HT1080 (cell line): Measurements from ENCODE around the gene TTC9B. TPM values are rescaled to one million over a fixed set of nuclear protein-coding genes. Genes with fewer than 3 reads are reported as not detected.

ENCODE experiments used
- DNase-seq: peaks from one replicate; pipeline ENCODE4 v3.0.0-alpha.2; 2015; ENCODE audit warnings: low read depth
- polyA plus RNA-seq, 2 experiments: library from polyadenylated mRNA; depleted of rRNA; stranded (reverse); fragments of >200 nt; gene quantifications; 2 replicates each; pipeline ENCODE4 v1.2.3, GENCODE V29; 2015
- total RNA-seq: library from RNA; depleted of rRNA; stranded (reverse); fragments of >200 nt; shearing (Covaris generic); gene quantifications from 2 replicates; pipeline ENCODE4 v1.2.3, GENCODE V29; 2014; rRNA removed

Gene TTC9B
- 0.63 and 0.73 TPM in 2 replicates for total RNA-seq
- not detected in 2 replicates for polyA plus RNA-seq (2015; cell fraction: cytosol; rRNA removed)
- 0.56 and 1.3 TPM in 2 replicates for polyA plus RNA-seq (2015; cell fraction: nucleus; rRNA removed)

- no peak for DNase-seq
These were observed at the start of gene TTC9B for GRCh38 chr19:40217934-40218890. TTC9B (minus strand) TSS chr19:40218384; CDS start chr19:40218381, 3 bp downstream.

GRCh38 chr19:40267601-40267997, 49.4 kb upstream of the TTC9B start:
- DNase-seq: no peak

GRCh38 chr19:40266912-40267600, 48.9 kb upstream of the TTC9B start:
- no peak for DNase-seq

GRCh38 chr19:40266119-40266518, 47.9 kb upstream of the TTC9B start:
- no peak for DNase-seq

- DNase-seq: no peak
These were observed 47.5 kb upstream of the TTC9B start for GRCh38 chr19:40265763-40266099.

- DNase-seq: no peak
These were observed 47.0 kb upstream of the TTC9B start for GRCh38 chr19:40265055-40265762.

- DNase-seq: no peak
These were observed 46.3 kb upstream of the TTC9B start for GRCh38 chr19:40264314-40265054.

- DNase-seq: no peak
These were observed 45.5 kb upstream of the TTC9B start for GRCh38 chr19:40263440-40264313.

- DNase-seq: no peak
These were observed 44.2 kb upstream of the TTC9B start for GRCh38 chr19:40262422-40262821.

- DNase-seq: no peak
These were observed 43.4 kb upstream of the TTC9B start for GRCh38 chr19:40261631-40262030.

GRCh38 chr19:40257096-40257517, 38.9 kb upstream of the TTC9B start:
- no peak for DNase-seq

GRCh38 chr19:40256512-40256911, 38.3 kb upstream of the TTC9B start:
- DNase-seq: no peak

GRCh38 chr19:40255619-40256166, 37.5 kb upstream of the TTC9B start:
- no peak for DNase-seq

- DNase-seq: no peak
These were observed 36.7 kb upstream of the TTC9B start for GRCh38 chr19:40254714-40255418.

- DNase-seq: no peak
These were observed 35.5 kb upstream of the TTC9B start for GRCh38 chr19:40253611-40254092.

GRCh38 chr19:40252395-40252794, 34.2 kb upstream of the TTC9B start:
- DNase-seq: no peak

GRCh38 chr19:40251991-40252390, 33.8 kb upstream of the TTC9B start:
- no peak for DNase-seq

- DNase-seq: no peak
These were observed 33.1 kb upstream of the TTC9B start for GRCh38 chr19:40251244-40251643.

- no peak for DNase-seq
These were observed 31.6 kb upstream of the TTC9B start for GRCh38 chr19:40249781-40250180.
